Activated CD8-positive, alpha-beta memory T cell treated with anti-CD3 and anti-CD28 coated beads, Interleukin-2, amount 50 U/mL, for 24 hours (primary cell): ENCODE data around the gene REST.

ENCODE experiments used
- DNase-seq: peaks from one replicate; pipeline ENCODE4 v3.0.0-alpha.2; 2020; ENCODE audit errors: extremely low read depth

Gene REST

DNA sequence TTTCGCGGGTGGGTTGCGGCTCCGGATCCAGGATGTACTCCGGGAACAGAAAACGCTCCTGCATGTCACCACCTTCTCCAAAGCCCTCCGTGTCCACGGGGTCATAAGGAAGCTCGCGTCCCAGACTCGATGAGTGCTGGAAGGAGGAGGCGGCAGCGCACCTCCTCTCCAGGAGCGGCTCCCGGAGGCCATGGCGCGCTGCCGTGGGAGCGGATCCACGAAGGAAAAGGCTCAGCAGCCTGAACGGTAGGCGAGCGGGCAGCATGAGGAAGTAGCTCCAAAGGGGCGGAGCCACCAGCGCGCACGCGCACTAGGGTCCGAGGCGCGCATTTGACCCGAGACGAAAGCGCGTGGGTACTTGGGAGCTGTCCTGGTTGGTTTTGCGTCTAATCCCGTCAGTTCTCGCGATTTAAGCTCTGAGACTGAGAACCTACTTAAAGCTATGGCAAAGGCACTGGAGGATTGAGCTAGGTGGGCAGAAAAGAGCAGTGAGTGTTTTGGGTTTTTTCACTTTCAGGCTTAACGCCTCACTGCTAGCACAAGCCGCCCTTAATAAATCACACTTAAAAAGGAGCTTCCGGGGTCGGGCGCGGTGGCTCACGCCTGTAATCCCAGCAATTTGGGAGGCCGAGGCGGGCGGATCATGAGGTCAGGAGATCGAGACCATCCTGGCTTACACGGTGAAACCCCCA is 69.8 kb downstream of the REST start, which contains the start of gene NOA1:
TSS of gene NOA1 (minus strand) at position 286 of the 692 bp plus-strand sequence. CDS start at position 265, 21 bp downstream.
- DNase-seq = peak; percentile 93

DNA sequence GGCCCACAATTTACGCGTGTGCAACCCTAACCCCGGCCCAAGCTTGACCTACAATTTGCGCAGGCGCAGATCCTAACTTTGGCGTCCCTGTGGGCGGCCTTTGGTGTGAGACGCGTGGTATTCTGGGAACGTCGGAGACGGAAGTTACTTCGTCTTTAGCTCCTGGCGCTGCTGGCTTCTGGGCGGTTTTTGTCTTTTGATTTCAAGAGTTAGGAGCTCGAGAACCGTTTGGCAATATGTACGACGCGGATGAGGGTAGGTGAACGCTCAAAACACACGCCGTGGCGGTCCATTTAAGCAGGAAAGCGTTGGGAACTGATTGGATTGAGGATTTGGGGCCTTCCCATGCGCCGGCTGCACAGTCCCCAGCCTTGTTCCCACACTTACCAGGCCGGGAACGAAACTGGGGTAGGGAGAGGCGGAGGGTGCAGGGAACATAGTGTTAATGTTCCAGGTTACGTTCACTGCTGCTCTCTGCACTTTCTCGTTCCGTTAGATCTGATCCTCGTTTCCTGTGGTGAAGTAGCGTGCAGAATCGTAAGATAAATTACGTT is 71.1 kb downstream of the REST start, which contains the start of gene POLR2B:
TSS of gene POLR2B (plus strand) at position 147 of the 554 bp plus-strand sequence. CDS start at position 237, 90 bp downstream.
- DNase-seq = peak; percentile 77

DNA sequence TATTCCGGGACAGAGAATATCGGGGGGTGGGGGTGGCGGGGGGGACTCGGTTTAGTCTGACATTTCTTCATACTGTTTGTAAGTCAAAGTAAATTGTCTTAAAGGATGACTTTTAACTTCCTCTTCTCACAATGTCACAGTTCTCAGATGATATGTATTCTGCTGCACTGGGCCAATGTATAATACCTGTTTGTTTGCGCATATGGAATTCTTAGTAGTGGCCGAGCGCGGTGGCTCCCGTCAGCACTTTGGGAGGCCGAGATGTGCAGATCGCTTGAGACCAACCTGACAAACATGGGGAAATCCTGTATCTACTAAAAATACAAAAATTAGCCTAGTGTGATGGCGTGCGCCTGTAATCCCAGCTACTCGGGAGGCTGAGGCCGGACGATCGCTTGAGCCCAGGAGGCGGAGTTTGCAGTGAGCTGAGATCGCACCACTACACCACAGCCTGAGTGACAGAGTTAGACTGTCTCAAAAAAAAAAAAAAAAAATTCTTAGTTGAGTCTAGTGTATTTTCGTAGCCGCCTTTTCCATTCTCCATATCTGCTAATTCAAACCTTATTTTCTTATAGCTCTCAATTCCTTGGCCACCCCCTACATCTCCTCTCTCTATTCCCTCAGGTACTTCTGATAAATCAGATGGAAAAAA is 71.8 kb downstream of the REST start:
- DNase-seq = no peak

DNA sequence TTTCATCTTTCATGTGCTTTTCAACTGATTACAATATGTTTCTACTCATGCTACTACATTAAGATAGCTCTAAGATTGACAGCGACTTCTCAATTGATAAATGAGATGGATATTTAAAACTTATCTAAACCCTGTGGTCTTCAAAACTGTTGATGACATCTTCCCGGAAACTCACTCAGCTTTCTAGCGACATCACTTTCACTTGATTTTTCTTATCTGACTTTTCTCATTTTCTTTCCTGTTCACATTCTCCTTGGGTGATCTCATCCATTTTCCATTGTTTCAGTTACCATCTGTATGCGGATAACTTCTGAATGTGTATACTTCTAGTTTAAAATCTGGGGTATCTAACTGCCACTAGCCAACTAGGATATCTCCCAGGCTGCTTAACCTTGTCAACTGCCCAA is 74.1 kb downstream of the REST start:
- DNase-seq = no peak

DNA sequence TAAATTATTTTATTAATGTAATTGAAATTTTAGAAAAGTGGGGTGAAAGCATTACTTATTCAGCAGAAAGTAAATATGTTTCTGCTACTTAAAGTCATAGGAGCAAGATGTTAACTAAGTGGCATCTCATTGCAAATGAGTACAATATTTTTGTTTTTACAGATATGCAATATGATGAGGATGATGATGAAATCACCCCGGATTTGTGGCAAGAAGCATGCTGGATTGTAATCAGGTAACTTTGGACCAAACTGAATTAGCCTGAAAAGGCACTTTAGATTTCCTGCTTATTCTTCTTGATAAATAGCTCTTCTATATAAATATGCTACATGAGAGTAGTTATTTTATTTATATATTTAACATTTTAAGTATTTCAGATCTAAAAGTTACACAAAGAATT is 78.5 kb downstream of the REST start:
- no peak for DNase-seq

DNA sequence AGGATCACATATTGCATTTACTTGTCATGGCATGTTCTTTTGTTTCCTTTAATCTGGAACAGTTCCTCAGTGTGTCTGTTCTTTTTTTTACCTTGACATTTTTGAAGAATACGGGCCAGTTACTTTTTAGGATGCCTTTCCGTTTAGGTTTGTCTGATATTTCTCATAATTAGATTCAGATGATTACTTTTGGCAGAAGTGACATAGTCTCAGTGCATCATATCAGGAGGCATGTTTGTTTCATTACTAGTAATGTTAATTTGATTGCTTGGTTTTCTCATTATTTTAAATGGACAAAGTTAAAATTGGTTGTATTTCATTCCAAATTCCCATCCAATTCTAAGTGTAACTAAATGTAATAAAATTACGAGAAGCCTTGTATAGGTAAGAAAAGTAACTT is 79.3 kb downstream of the REST start:
- DNase-seq = no peak

DNA sequence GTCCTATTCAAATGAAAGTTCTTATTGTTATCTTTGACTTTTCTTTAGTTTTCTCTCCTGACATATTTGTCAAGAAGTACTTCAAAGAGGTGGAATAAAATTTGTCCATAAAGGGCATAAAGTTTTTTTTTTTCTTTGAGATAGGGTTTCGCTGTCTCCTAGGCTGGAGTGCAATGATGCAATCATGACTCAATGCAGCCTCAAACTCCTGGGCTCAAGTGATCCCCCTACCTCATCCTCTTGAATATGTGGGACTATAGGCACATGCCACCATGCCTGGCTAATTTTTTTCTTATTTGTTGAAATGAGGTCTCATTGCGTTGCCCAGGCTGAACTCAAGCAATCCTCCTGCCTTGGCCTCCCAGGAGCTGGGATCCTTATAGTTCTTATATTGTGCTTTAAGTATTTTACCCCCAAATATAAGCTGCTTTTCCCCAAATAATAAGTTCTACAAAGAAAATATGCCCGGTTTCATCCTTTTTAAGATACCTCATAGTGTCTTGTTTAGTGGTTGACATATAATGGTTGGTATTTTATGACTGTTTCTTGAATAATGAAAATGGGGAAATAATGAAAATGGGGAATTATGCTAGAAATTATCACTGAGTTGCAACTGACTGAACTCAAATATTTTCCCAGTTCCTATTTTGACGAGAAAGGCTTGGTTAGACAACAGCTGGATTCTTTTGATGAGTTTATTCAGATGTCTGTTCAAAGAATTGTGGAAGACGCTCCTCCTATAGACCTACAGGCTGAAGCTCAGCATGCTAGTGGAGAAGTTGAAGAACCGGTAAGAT is 82.6 kb downstream of the REST start:
- DNase-seq = no peak

DNA sequence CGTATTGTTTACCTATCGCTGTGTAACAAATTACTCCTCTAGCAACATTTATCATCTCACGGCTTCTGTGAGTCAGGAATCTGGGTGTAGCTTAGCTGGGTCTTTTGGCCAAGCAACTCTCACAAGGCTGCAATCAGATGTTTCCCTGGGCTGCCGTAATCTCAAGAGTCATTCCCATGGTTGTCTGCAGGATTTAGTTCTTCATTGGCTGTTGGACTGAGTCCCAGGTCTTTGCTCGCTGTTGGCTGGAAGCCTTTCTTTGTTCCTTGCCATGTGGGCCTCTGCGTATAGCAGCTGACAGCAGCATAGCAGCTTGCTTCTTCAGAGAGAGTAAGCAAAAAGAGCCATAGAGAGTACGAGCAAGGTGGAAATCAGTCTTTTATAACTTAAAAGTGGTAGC is 87.8 kb downstream of the REST start:
- DNase-seq = no peak

DNA sequence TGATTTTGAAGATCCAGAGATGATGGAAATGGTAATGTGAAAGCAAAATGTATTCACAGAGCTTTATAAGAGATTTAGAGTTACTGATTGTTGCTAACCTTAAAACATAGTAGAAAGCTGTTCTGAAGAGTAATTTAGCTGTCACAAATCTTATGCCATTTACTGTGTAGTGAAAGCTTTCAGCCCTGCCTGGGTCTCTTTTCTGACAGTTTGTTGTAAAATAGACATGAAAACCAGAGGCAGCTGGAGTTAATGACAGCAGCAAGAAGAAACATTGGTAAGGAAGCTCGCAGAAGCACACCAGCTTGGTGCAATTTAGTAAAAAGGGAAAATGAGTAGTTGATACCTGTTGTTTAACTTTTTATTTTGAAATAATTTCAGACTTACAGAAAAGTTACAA is 92.1 kb downstream of the REST start:
- no peak for DNase-seq

DNA sequence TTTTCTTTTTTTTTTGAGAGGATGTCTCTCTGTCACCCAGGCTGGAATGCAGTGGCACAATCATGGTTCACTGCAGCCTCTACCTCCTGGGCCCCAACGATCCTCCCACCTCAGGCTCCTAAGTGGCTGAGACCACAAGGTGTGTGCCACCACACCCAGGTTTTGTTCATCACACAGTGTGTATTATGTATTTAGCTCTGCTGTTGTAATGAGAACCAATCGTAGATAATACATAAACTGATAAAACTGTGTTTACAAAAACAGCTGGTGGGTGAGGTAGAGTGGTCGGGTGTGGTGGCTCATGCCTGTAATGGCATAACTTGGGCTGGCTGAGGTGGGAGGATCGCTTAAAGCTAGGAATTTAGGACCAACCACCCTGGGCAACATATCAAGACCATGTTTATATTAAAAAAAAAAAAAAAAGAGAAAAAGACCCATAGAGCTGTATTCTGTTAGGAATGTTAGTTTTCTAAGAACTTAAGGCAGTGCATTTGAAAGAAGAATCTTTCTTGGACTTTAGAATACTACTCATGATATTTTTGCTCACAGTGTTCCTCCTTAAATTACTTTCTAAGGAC is 105.9 kb downstream of the REST start:
- no peak for DNase-seq
